Measurements from ENCODE around the gene MOB1B. TPM values are rescaled to one million over a fixed set of nuclear protein-coding genes. Genes with fewer than 3 reads are reported as not detected.
"Not testable (repeated sequence)": the region's sequence is repeated elsewhere in the genome, so short reads cannot be mapped to it uniquely, and the experiment has no call there.

Gene MOB1B
- total RNA-seq, 2 donors from 2014 or later, result 7.7 to 14.0 TPM

DNA sequence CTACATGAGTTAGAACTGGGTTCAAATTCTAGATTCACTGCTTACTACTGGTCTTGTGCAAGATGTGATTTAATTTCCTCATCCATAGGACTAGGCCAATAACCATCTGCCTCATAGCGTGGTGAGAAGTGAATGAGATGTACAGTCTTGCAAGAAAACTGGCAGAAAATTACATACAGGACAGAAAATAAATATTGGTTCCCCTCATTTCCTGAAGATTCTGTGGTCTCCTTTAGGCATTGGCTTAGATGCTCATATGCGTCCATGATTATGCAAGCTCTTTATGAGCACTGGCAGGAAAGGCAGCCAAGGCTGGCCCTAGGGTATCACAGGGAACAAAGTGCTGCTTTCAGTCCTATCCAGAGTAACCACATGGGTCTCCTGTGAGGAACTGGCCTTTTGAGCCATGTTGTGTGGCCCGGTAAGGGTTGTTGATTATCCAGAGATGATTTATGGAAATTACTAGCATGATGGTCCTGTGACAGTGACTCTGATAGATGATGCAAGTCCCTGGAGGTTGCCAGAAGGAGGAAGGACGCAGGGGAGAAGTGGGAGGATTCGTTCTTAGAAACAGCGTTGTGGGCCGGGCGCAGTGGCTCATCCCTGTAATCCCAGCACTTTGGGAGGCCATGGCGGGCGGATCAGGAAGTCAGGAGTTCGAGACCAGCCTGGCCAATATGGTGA is 9.9 kb upstream of the MOB1B start:
- DNase-seq (ENCODE audit: low spot score), result no peak
- Histone ChIP-seq H3K4me1 (peaks cover 0 to 18% of the 10 kb centered on the region in 2 donors), H3K27ac (no peak overlapping the region), H3K4me3 (no peak overlapping the region), H3K27me3 (no peaks in the 10 kb centered on the region), H3K36me3 (no peaks in the 10 kb centered on the region), H3K9me3 (no peaks in the 10 kb centered on the region)
- TF ChIP-seq, protein P1, sequence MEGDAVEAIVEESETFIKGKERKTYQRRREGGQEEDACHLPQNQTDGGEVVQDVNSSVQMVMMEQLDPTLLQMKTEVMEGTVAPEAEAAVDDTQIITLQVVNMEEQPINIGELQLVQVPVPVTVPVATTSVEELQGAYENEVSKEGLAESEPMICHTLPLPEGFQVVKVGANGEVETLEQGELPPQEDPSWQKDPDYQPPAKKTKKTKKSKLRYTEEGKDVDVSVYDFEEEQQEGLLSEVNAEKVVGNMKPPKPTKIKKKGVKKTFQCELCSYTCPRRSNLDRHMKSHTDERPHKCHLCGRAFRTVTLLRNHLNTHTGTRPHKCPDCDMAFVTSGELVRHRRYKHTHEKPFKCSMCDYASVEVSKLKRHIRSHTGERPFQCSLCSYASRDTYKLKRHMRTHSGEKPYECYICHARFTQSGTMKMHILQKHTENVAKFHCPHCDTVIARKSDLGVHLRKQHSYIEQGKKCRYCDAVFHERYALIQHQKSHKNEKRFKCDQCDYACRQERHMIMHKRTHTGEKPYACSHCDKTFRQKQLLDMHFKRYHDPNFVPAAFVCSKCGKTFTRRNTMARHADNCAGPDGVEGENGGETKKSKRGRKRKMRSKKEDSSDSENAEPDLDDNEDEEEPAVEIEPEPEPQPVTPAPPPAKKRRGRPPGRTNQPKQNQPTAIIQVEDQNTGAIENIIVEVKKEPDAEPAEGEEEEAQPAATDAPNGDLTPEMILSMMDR (IDR thresholded peaks at IDR 0.05), result no peak

- Histone ChIP-seq H3K4me1 (peaks cover 0 to 18% of the 10 kb centered on the region in 2 donors), H3K36me3 (no peaks in the 10 kb centered on the region), H3K9me3 (no peaks in the 10 kb centered on the region), H3K27me3 (no peaks in the 10 kb centered on the region), H3K27ac (no peak overlapping the region), H3K4me3 (no peak overlapping the region)
- no peak for DNase-seq (ENCODE audit: low spot score)
- TF ChIP-seq, protein P1 (IDR thresholded peaks at IDR 0.05), result no peak
These were observed 8.4 kb upstream of the MOB1B start for GRCh38 chr4:70893790-70894189.

DNA sequence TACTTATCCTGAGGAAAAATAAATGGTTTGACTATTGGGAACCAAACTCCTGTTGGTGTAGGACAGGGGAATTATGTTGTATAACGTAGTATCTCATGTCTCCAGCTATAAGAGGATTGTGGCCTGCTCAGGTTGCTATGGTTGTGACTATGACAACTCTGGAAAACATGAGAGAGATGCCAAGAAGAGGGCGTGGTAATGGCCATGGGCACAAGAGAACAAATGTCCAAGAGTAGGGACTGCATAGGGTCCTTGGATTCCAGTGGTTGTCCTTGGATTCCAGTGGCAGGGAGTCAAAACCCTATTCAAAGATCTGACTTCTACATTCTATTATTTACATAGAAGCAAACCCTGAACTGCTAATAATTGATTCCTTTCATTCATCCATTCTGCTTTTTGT is 6.8 kb upstream of the MOB1B start:
- Histone ChIP-seq H3K36me3 (no peaks in the 10 kb centered on the region), H3K9me3 (no peaks in the 10 kb centered on the region), H3K4me1 (peaks cover 0 to 18% of the 10 kb centered on the region in 2 donors), H3K4me3 (no peak overlapping the region), H3K27ac (peak overlapping the region; percentile 38 to 50), H3K27me3 (no peaks in the 10 kb centered on the region)
- TF ChIP-seq, protein P1 (IDR thresholded peaks at IDR 0.05), result no peak
- DNase-seq (ENCODE audit: low spot score), result no peak

DNA sequence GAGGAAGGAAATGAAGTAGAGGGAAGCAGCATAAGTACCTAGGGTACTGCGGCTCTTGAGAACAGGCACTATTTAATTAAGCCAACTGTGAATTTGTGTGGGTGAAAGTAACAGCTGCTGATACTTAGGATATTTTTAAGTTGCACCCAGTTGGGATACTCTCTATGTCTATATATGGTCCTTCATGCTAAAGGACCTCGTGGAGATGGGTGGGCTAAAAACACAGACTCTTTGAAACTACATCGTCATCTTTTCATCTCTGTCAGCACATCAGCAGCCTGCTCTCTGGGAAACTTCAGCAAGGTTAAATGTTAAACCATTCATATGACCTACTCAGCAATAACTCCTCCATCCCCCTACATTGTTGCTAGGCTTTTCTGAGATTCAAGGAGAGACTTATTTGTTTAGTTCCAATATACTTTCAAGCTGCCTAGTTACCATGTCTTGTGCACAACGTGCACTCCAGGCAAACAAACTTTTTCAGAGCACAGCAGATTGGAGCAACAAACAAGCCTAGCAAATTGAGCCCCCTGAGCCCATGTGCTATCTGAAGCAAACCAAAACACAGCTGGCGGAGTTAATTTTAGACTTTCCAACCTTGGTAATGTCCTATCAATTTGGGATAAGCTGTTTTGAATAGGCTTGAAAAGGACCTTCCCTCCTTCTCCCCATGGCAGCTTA is 6.2 kb upstream of the MOB1B start:
- Histone ChIP-seq H3K27me3 (no peaks in the 10 kb centered on the region), H3K9me3 (no peaks in the 10 kb centered on the region), H3K4me1 (peaks cover 0 to 18% of the 10 kb centered on the region in 2 donors), H3K4me3 (no peak overlapping the region), H3K36me3 (no peaks in the 10 kb centered on the region), H3K27ac (peak overlapping the region; percentile 38 to 50)
- no peak for DNase-seq (ENCODE audit: low spot score)
- TF ChIP-seq, protein P1 (IDR thresholded peaks at IDR 0.05), result no peak

- DNase-seq (ENCODE audit: low spot score); H3K27me3 ChIP-seq; H3K9me3 ChIP-seq; H3K27ac ChIP-seq; H3K4me3 ChIP-seq; H3K36me3 ChIP-seq: not testable (repeated sequence)
- H3K4me1 ChIP-seq, result peaks cover 0 to 24% of the 10 kb centered on the region in 2 donors
These were observed 3.6 kb upstream of the MOB1B start for GRCh38 chr4:70898581-70898980.

DNA sequence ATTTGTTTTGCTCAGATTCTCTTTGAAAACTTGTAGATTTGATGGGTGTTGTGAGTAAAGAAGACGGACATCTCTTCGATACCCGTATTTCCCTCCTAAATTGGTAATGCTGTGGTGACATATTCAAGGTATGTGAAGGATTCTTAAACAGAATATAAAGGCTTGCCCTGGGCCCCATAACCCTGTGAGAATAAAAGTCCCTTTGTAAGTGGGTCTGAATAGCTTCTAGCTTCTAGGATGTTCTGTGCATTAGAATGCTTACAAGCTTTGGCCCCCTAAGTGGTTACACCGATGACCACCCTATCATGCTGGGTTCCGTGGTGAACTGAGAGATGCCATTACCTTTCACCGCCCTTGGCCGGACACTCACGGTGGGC is 574 bp upstream of the MOB1B start:
- peak overlapping the region; percentile 85 to 89 for H3K27ac ChIP-seq
- H3K9me3 ChIP-seq, result no peaks in the 10 kb centered on the region
- no peak for DNase-seq (ENCODE audit: low spot score)
- no peaks in the 10 kb centered on the region for H3K36me3 ChIP-seq
- H3K27me3 ChIP-seq, result no peaks in the 10 kb centered on the region
- peaks cover 0 to 9% of the 10 kb centered on the region in 2 donors for H3K4me1 ChIP-seq
- H3K4me3 ChIP-seq, result peak overlapping the region; percentile 80 to 93
- TF ChIP-seq, protein P1 (IDR thresholded peaks at IDR 0.05), result no peak
